PFSK-1 (cell line): ENCODE measurements around the gene SLC9A3.

Experiments
- POLR2AphosphoS5 ChIP-seq: IDR thresholded peaks from 2 replicates; pipeline ENCODE4 v1.6.1; 2012; ENCODE audit warnings: low read depth, mild to moderate bottlenecking, control low read depth, low read length, moderate library complexity
- TAF1 ChIP-seq: IDR thresholded peaks from 2 replicates; pipeline ENCODE4 v1.6.1; 2012; ENCODE audit warnings: low read length, control low read depth, borderline replicate concordance; ENCODE audit not compliant: insufficient read depth

DNA sequence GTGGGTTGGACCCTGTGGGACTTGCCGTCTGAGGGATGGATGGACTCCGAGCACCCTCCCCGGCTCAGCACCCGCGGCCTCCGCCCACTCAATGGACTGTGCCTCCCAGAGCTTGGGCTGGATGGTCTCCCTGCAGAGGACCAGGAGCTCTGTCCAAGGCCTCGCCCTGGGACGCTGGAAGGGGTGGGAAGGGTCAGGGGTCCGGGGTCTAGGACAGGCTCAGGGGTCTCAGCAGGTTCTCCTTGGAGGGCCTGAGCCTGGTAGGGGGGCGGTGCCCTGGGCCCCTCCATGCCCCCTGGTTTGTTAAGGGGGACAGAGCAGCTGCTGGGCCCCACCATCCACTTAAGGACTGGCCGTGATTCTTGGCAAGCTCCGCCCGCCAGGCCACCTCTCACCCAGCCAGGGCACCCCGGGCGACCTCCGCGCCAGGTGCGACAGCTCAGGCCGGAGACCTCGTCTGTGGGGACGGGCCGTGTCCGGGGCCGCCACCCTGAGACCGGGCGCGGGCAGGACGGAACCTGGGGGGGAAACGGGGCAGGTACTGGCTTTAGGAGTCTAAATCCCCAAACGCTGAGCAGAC lies 52.1 kb downstream of the SLC9A3 start:
- TF ChIP-seq POLR2AphosphoS5 (no peak), TAF1 (no peak)
